Bronchial epithelial cell (primary cell): Measurements from ENCODE around the gene YJU2. TPM values are rescaled to one million over a fixed set of nuclear protein-coding genes. Genes with fewer than 3 reads are reported as not detected.
"Not testable (repeated sequence)": the region's sequence is repeated elsewhere in the genome, so short reads cannot be mapped to it uniquely, and the experiment has no call there.

Experiments
- DNase-seq: peaks from one replicate; pipeline ENCODE4 v3.0.0-alpha.2; 2010; ENCODE audit warnings: low read depth
- FAIRE-seq: peaks from 2 replicates; lab custom pipeline; 2011; peaks lifted over from hg19 to GRCh38; lab: Jason Lieb, UNC
- H3K27me3 ChIP-seq: 2 replicates; pipeline ENCODE4 v1.5.1; 2011; ENCODE audit warnings: low read length; ENCODE audit not compliant: control insufficient read depth, insufficient read depth
- H3K36me3 ChIP-seq: 2 replicates; pipeline ENCODE4 v1.5.1; 2011; ENCODE audit warnings: low read length; ENCODE audit not compliant: control insufficient read depth, insufficient read depth
- H3K4me3 ChIP-seq: 2 replicates; pipeline ENCODE4 v1.5.1; 2011; ENCODE audit warnings: mild to moderate bottlenecking, low read depth, low read length, control low read depth
- CTCF ChIP-seq: IDR thresholded peaks from 2 replicates; pipeline ENCODE4 v1.5.1; 2011; ENCODE audit warnings: mild to moderate bottlenecking, moderate library complexity, low read length, control low read depth, inconsistent platforms; ENCODE audit not compliant: insufficient read depth, severe bottlenecking
- total RNA-seq: library from RNA; depleted of rRNA; stranded (reverse); fragments of >200 nt; gene quantifications from 2 replicates; pipeline ENCODE4 v1.2.1, GENCODE V29; 2014

Gene YJU2
- total RNA-seq, 1 donor from 2014 or later = 19.0 TPM

- Histone ChIP-seq H3K4me3 (no peak overlapping the region), H3K27me3 (peaks cover 12% of the 10 kb centered on the region), H3K36me3 (no peaks in the 10 kb centered on the region)
- DNase-seq (no peak), FAIRE-seq (no peak)
- no peak for TF ChIP-seq CTCF
These were observed 32.9 kb downstream of the YJU2 start for GRCh38 chr19:4279530-4280422.

- no peak overlapping the region for H3K4me3 ChIP-seq
- no peaks in the 10 kb centered on the region for H3K36me3 ChIP-seq
- FAIRE-seq (no peak), DNase-seq (no peak)
- no peak for TF ChIP-seq CTCF
- H3K27me3 ChIP-seq = peaks cover 5% of the 10 kb centered on the region
These were observed 37.5 kb downstream of the YJU2 start for GRCh38 chr19:4284176-4284958.

GRCh38 chr19:4284974-4285373 is 38.1 kb downstream of the YJU2 start:
- Histone ChIP-seq H3K27me3 (peaks cover 3% of the 10 kb centered on the region), H3K4me3 (no peak overlapping the region), H3K36me3 (no peaks in the 10 kb centered on the region)
- TF ChIP-seq CTCF = no peak
- FAIRE-seq (no peak), DNase-seq (no peak)

- DNase-seq, H3K36me3 ChIP-seq, FAIRE-seq, H3K27me3 ChIP-seq, H3K4me3 ChIP-seq: not testable (repeated sequence)
These were observed 39.3 kb downstream of the YJU2 start for GRCh38 chr19:4286141-4286540.

- no peak overlapping the region for H3K4me3 ChIP-seq
- no peaks in the 10 kb centered on the region for H3K27me3 ChIP-seq
- FAIRE-seq (no peak), DNase-seq (peak; percentile 15)
- H3K36me3 ChIP-seq = no peaks in the 10 kb centered on the region
- TF ChIP-seq CTCF = no peak
These were observed 41.4 kb downstream of the YJU2 start for GRCh38 chr19:4288091-4288777.

- no peak overlapping the region for H3K4me3 ChIP-seq
- no peak for FAIRE-seq
- no peaks in the 10 kb centered on the region for H3K27me3 ChIP-seq
- TF ChIP-seq CTCF = no peak
- no peak for DNase-seq
- no peaks in the 10 kb centered on the region for H3K36me3 ChIP-seq
These were observed 44.4 kb downstream of the YJU2 start for GRCh38 chr19:4291184-4291732.
